ENCODE data around the gene ARHGAP26.

Gene ARHGAP26

GRCh38 chr5:143063175-143063970 is 293.2 kb downstream of the ARHGAP26 start:
- DNase-seq (ENCODE audit: low spot score): peak; percentile 72

- DNase-seq (ENCODE audit: low spot score): peak; percentile 40
Measured at GRCh38 chr5:143064218-143064641, 294.1 kb downstream of the ARHGAP26 start.

GRCh38 chr5:143064676-143065075 is 294.5 kb downstream of the ARHGAP26 start:
- DNase-seq (ENCODE audit: low spot score): peak; percentile 69

- no peak for DNase-seq (ENCODE audit: low spot score)
Measured at GRCh38 chr5:143065185-143065965, 295.2 kb downstream of the ARHGAP26 start.

GRCh38 chr5:143065996-143066522 is 295.9 kb downstream of the ARHGAP26 start:
- DNase-seq (ENCODE audit: low spot score): no peak

GRCh38 chr5:143066556-143067281 is 296.5 kb downstream of the ARHGAP26 start:
- DNase-seq (ENCODE audit: low spot score): no peak

- no peak for DNase-seq (ENCODE audit: low spot score)
Measured at GRCh38 chr5:143068712-143069111, 298.5 kb downstream of the ARHGAP26 start.

- DNase-seq (ENCODE audit: low spot score): no peak
Measured at GRCh38 chr5:143071927-143072326, 301.8 kb downstream of the ARHGAP26 start.

GRCh38 chr5:143072734-143073133 is 302.6 kb downstream of the ARHGAP26 start:
- no peak for DNase-seq (ENCODE audit: low spot score)

- DNase-seq (ENCODE audit: low spot score): peak; percentile 73
Measured at GRCh38 chr5:143073766-143074165, 303.6 kb downstream of the ARHGAP26 start.

GRCh38 chr5:143074414-143074996 is 304.3 kb downstream of the ARHGAP26 start:
- no peak for DNase-seq (ENCODE audit: low spot score)

- DNase-seq (ENCODE audit: low spot score): no peak
Measured at GRCh38 chr5:143076377-143076776, 306.2 kb downstream of the ARHGAP26 start.

- no peak for DNase-seq (ENCODE audit: low spot score)
Measured at GRCh38 chr5:143077453-143078103, 307.4 kb downstream of the ARHGAP26 start.

GRCh38 chr5:143078313-143078712 is 308.1 kb downstream of the ARHGAP26 start:
- DNase-seq (ENCODE audit: low spot score): no peak

- DNase-seq (ENCODE audit: low spot score): no peak
Measured at GRCh38 chr5:143078971-143079370, 308.8 kb downstream of the ARHGAP26 start.

- no peak for DNase-seq (ENCODE audit: low spot score)
Measured at GRCh38 chr5:143080407-143080806, 310.2 kb downstream of the ARHGAP26 start.

- DNase-seq (ENCODE audit: low spot score): no peak
Measured at GRCh38 chr5:143080982-143081381, 310.8 kb downstream of the ARHGAP26 start.

GRCh38 chr5:143083006-143083405 is 312.8 kb downstream of the ARHGAP26 start:
- DNase-seq (ENCODE audit: low spot score): no peak

GRCh38 chr5:143084407-143084806 is 314.2 kb downstream of the ARHGAP26 start:
- DNase-seq (ENCODE audit: low spot score): peak; percentile 39

GRCh38 chr5:143085319-143085917 is 315.2 kb downstream of the ARHGAP26 start:
- no peak for DNase-seq (ENCODE audit: low spot score)

GRCh38 chr5:143086546-143086907 is 316.4 kb downstream of the ARHGAP26 start:
- no peak for DNase-seq (ENCODE audit: low spot score)
